ENCODE results near the gene PLEKHH3. TPM values are rescaled to one million over a fixed set of nuclear protein-coding genes. Genes with fewer than 3 reads are reported as not detected.
A peak's percentile ranks its signal among the peaks of the same experiment; 100 is the strongest.

PLEKHH3 gene
- total RNA-seq, 3 donors from 2014 or later = 0.56 to 1.2 (median 0.63) TPM

- no peaks in the 10 kb centered on the region for H3K4me1 Mint-ChIP-seq (ENCODE audit: low read depth)
- H3K4me3 Mint-ChIP-seq = no peak overlapping the region
- H3K36me3 Mint-ChIP-seq (ENCODE audit: insufficient read depth) = peaks cover 5% of the 10 kb centered on the region
- ATAC-seq (no peak), DNase-seq (no peak)
- no peaks in the 10 kb centered on the region for H3K27me3 Mint-ChIP-seq (ENCODE audit: low read depth)
- H3K9me3 Mint-ChIP-seq = no peaks in the 10 kb centered on the region
These were observed 18.7 kb upstream of the PLEKHH3 start for GRCh38 chr17:42695500-42695899.

DNA sequence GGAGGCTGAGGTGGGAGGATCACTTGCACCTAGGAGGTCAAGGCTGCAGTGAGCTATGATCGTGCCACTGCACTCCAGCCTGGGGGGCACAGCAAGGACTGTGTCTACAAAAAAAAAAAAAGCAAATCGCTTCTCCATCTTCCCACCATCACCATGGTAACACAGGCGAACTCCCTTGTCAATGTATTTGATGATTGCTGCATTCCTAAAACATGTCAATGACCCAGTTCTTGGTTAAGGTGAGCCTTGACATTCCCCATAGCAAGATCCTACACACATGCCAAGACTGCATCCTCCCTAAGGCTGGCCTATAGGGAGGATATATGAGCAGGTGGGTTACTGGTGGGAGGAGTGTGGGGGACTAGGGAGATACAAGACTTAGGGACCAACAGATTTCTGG lies 17.7 kb upstream of the PLEKHH3 start:
- Mint-ChIP-seq H3K9me3 (no peaks in the 10 kb centered on the region), H3K4me3 (no peak overlapping the region), H3K27me3 (ENCODE audit: low read depth) (no peaks in the 10 kb centered on the region), H3K36me3 (ENCODE audit: insufficient read depth) (peaks cover 4% of the 10 kb centered on the region), H3K4me1 (ENCODE audit: low read depth) (no peaks in the 10 kb centered on the region)
- ATAC-seq (no peak), DNase-seq (no peak)

GRCh38 chr17:42692489-42692888 lies 15.7 kb upstream of the PLEKHH3 start:
- no peak for ATAC-seq
- no peaks in the 10 kb centered on the region for H3K27me3 Mint-ChIP-seq (ENCODE audit: low read depth)
- no peaks in the 10 kb centered on the region for H3K9me3 Mint-ChIP-seq
- H3K36me3 Mint-ChIP-seq (ENCODE audit: insufficient read depth) = no peaks in the 10 kb centered on the region
- no peak for DNase-seq
- H3K4me3 Mint-ChIP-seq = no peak overlapping the region
- no peaks in the 10 kb centered on the region for H3K4me1 Mint-ChIP-seq (ENCODE audit: low read depth)

DNA sequence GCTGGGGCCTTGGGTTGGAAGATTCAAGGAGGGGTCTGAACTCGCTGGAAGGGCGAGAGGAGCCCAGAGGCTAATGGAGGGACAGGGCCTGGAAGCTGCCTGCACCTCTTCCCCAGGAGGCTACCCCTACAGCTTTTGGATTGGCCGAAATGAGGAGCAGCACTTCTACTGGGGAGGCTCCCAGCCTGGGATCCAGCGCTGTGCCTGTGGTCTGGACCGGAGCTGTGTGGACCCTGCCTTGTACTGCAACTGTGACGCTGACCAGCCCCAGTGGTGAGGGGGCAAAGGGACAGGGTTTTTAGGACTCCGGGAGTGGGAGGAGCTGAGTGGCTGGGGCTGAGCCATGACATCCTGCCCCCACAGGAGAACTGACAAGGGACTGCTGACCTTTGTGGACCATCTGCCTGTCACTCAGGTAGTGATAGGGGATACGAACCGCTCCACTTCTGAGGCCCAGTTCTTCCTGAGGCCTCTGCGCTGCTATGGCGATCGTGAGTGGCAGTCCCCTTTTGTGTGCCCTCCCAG lies 14.3 kb upstream of the PLEKHH3 start:
- no peak overlapping the region for H3K4me3 Mint-ChIP-seq
- no peaks in the 10 kb centered on the region for H3K36me3 Mint-ChIP-seq (ENCODE audit: insufficient read depth)
- no peaks in the 10 kb centered on the region for H3K9me3 Mint-ChIP-seq
- DNase-seq (no peak), ATAC-seq (no peak)
- no peaks in the 10 kb centered on the region for H3K27me3 Mint-ChIP-seq (ENCODE audit: low read depth)
- no peaks in the 10 kb centered on the region for H3K4me1 Mint-ChIP-seq (ENCODE audit: low read depth)

DNA sequence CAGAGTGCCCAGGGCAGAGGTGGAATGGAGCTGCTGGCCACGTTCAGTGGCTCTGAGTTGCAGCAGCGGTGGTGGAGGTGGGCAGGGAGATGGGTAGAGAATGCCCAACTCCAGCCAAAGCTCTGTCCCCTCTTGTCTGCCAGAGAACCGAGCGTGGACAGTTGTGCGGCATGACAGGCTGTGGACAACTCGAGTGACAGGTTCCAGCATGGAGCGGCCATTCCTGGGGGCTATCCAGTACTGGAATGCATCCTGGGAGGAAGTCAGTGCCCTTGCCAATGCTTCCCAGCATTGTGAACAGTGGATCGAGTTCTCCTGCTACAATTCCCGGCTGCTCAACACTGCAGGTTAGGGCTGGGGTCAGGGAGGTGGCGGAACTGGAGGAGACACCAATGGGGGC lies 13.8 kb upstream of the PLEKHH3 start:
- no peaks in the 10 kb centered on the region for H3K4me1 Mint-ChIP-seq (ENCODE audit: low read depth)
- no peak overlapping the region for H3K4me3 Mint-ChIP-seq
- no peaks in the 10 kb centered on the region for H3K9me3 Mint-ChIP-seq
- H3K27me3 Mint-ChIP-seq (ENCODE audit: low read depth) = peaks cover 1% of the 10 kb centered on the region
- no peaks in the 10 kb centered on the region for H3K36me3 Mint-ChIP-seq (ENCODE audit: insufficient read depth)
- DNase-seq (no peak), ATAC-seq (no peak)

GRCh38 chr17:42687707-42688320 lies 11.0 kb upstream of the PLEKHH3 start:
- Mint-ChIP-seq H3K27me3 (ENCODE audit: low read depth) (peaks cover 21% of the 10 kb centered on the region), H3K4me1 (ENCODE audit: low read depth) (peaks cover 6% of the 10 kb centered on the region), H3K36me3 (ENCODE audit: insufficient read depth) (no peaks in the 10 kb centered on the region)

GRCh38 chr17:42686520-42687128 lies 9.8 kb upstream of the PLEKHH3 start:
- Mint-ChIP-seq H3K9me3 (no peaks in the 10 kb centered on the region), H3K4me1 (ENCODE audit: low read depth) (peaks cover 16% of the 10 kb centered on the region), H3K36me3 (ENCODE audit: insufficient read depth) (no peaks in the 10 kb centered on the region), H3K27me3 (ENCODE audit: low read depth) (peaks cover 31% of the 10 kb centered on the region), H3K4me3 (no peak overlapping the region)
- ATAC-seq = no peak
- no peak for DNase-seq

More at GRCh38 chr17:42687707-42688320, 11.0 kb upstream of the PLEKHH3 start:
- DNase-seq = no peak
- H3K9me3 Mint-ChIP-seq = no peaks in the 10 kb centered on the region
- ATAC-seq = no peak
- no peak overlapping the region for H3K4me3 Mint-ChIP-seq

- DNase-seq = no peak
- Mint-ChIP-seq H3K4me3 (no peak overlapping the region), H3K27me3 (ENCODE audit: low read depth) (peaks cover 36% of the 10 kb centered on the region), H3K36me3 (ENCODE audit: insufficient read depth) (no peaks in the 10 kb centered on the region), H3K9me3 (no peaks in the 10 kb centered on the region), H3K4me1 (ENCODE audit: low read depth) (peaks cover 22% of the 10 kb centered on the region)
- ATAC-seq = no peak
These were observed 9.0 kb upstream of the PLEKHH3 start for GRCh38 chr17:42685831-42686230.

- DNase-seq (no peak), ATAC-seq (no peak)
- peaks cover 39% of the 10 kb centered on the region for H3K27me3 Mint-ChIP-seq (ENCODE audit: low read depth)
- H3K36me3 Mint-ChIP-seq (ENCODE audit: insufficient read depth) = no peaks in the 10 kb centered on the region
- no peaks in the 10 kb centered on the region for H3K9me3 Mint-ChIP-seq
- no peak overlapping the region for H3K4me3 Mint-ChIP-seq
- peaks cover 26% of the 10 kb centered on the region for H3K4me1 Mint-ChIP-seq (ENCODE audit: low read depth)
These were observed 8.2 kb upstream of the PLEKHH3 start for GRCh38 chr17:42684929-42685556.

DNA sequence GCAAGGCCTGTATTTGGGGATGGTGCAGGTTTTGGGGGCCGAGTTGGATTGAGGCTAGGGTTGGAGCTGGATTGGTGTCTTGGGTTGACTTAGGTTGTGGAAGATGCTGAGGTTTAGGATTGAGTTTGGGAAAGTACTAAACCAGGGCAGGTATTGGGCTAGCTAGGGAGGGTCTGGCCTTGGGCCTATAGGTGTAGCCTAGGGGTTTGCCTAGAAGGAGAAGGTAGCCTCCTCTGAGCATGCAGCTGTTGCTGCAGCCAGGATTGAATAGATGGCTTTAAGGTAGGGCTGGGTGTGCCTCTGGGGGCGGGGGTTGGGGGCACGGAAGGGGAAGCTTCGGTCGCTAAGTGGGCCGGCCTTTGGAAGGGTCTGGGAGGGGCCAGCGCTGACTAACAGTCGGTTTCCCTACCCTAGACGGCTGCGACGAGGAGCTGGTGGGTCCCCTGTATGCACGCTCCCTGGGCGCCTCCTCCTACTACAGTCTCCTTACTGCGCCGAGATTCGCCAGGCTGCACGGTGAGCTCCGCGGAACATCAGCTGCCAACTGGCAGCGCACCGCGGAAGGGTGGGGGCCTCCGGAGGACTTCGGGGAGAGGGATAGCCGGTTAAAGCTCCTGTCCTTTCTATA lies 6.7 kb upstream of the PLEKHH3 start:
- no peaks in the 10 kb centered on the region for H3K9me3 Mint-ChIP-seq
- H3K36me3 Mint-ChIP-seq (ENCODE audit: insufficient read depth) = no peaks in the 10 kb centered on the region
- ATAC-seq = no peak
- peak overlapping the region; percentile 5 for H3K4me3 Mint-ChIP-seq
- peaks cover 36% of the 10 kb centered on the region for H3K4me1 Mint-ChIP-seq (ENCODE audit: low read depth)
- no peak for DNase-seq
- H3K27me3 Mint-ChIP-seq (ENCODE audit: low read depth) = peaks cover 41% of the 10 kb centered on the region

GRCh38 chr17:42682722-42683403 lies 6.1 kb upstream of the PLEKHH3 start:
- peak overlapping the region; percentile 69 for H3K4me3 Mint-ChIP-seq
- H3K36me3 Mint-ChIP-seq (ENCODE audit: insufficient read depth) = no peaks in the 10 kb centered on the region
- H3K4me1 Mint-ChIP-seq (ENCODE audit: low read depth) = peaks cover 39% of the 10 kb centered on the region
- peaks cover 41% of the 10 kb centered on the region for H3K27me3 Mint-ChIP-seq (ENCODE audit: low read depth)
- DNase-seq = no peak
- H3K9me3 Mint-ChIP-seq = no peaks in the 10 kb centered on the region
- ATAC-seq = peak; percentile 10 to 19

DNA sequence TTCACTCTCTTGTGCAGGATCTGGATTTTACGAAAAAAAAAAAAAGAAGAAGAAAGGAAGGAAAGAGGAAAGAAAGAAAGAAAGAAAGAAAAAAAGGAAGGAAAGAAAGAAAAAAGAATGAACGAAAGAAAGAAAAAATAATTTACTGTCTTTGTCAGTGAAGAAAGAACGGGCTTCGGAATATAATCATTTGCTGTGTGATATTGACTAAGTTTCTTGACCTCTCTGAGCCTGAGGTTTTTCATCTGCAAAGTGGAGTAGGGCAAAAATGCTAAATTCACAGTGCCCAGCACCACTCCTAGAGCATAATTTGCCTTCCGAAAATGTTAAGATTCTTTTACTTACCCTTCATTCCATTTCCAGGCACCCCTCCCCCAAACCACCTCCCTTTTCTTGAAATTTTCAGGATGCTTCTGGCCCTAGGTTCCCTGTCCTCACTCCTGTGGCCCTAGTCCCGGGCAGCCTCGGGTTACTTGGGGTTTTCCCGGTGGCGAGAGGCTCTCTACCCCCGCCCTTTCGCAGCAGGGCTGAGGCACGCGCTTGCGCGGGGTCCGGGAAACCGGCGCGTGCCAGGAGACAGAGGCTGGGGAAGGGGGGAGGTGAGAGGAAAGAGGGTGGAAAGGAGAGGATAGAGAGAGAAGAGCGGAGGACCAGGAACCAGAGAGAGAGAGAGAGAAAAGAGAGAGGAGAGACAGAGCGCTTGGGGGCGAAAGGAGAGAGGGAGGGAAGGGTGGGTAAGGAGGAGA lies 5.4 kb upstream of the PLEKHH3 start, which contains the start of gene CNTNAP1:
CNTNAP1 (plus strand) TSS at position 556 of the 746 bp plus-strand sequence. CDS start 299 bp downstream, outside the sequence.
- Mint-ChIP-seq H3K27me3 (ENCODE audit: low read depth) (peaks cover 41% of the 10 kb centered on the region), H3K36me3 (ENCODE audit: insufficient read depth) (no peaks in the 10 kb centered on the region), H3K4me1 (ENCODE audit: low read depth) (peaks cover 45% of the 10 kb centered on the region), H3K9me3 (no peaks in the 10 kb centered on the region), H3K4me3 (peak within 1 kb of the TSS; percentile 69)
- ATAC-seq (peak in 1 of 2 donors; percentile 11), DNase-seq (no peak)

DNA sequence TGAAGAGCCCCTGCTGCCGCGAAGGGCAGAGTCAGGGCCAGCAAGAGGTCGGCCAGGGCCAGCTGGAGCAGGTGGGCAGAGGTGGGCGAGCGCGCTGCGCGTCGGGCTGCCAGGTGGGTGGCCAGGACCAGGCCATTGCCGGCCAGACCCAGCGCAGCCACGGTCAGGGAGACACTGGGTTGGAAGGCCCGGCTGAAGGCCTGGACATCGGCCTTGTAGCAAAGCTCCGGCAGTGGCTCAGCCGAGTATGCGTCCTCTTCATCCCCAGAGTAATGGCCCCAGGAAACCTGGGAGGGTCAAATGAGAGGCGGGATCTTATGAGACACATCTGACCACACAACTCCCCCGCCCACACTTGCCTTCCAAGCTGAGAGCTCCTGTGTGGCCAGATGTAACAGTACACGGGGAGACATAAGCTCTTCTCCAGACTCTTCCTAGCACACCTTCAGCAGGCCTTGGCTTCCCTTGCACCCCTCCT lies 3.6 kb upstream of the PLEKHH3 start:
- DNase-seq (no peak), ATAC-seq (no peak)
- Mint-ChIP-seq H3K4me1 (ENCODE audit: low read depth) (peaks cover 52% of the 10 kb centered on the region), H3K9me3 (no peaks in the 10 kb centered on the region), H3K36me3 (ENCODE audit: insufficient read depth) (no peaks in the 10 kb centered on the region), H3K27me3 (ENCODE audit: low read depth) (peaks cover 41% of the 10 kb centered on the region), H3K4me3 (peak overlapping the region; percentile 37)

All from activated T-cell treated with anti-CD3 and anti-CD28 coated beads, Interleukin-2, amount 50 U/mL, for 4 hours (primary cell).